Peyer's patch (tissue), 4 donors: ENCODE measurements around the gene RASSF8. TPM values are rescaled to one million over a fixed set of nuclear protein-coding genes. Genes with fewer than 3 reads are reported as not detected.

Source experiments
- DNase-seq, 3 donors: peaks; one replicate each; pipeline ENCODE4 v3.0.0-alpha.2; 2017 to 2019
- H3K27ac ChIP-seq, 4 donors: fragments of 200-600 bp; sonication (generic); one replicate each; pipeline ENCODE4 v1.5.1; 2016 to 2019
- H3K27me3 ChIP-seq, 2 donors: fragments of 200-600 bp; sonication (generic); one replicate each; pipeline ENCODE4 v1.5.1; 2019
- H3K36me3 ChIP-seq, 3 donors: fragments of 200-600 bp; sonication (generic); one replicate each; pipeline ENCODE4 v1.5.1; 2016 to 2019
- H3K4me1 ChIP-seq, 4 donors: fragments of 200-600 bp; sonication (generic); one replicate each; pipeline ENCODE4 v1.5.1; 2016 to 2019
- H3K4me3 ChIP-seq, 4 donors: fragments of 200-600 bp; sonication (generic); 1 replicate in 3 of 4; 2 replicates in 1 of 4; pipeline ENCODE4 v1.5.1; 2016 to 2019; ENCODE audit warnings: mild to moderate bottlenecking in 1 of 4
- H3K9me3 ChIP-seq, 4 donors: fragments of 200-600 bp; sonication (generic); one replicate each; pipeline ENCODE4 v1.5.1; 2016 to 2019; ENCODE audit warnings: mild to moderate bottlenecking in 1 of 4
- CTCF ChIP-seq, 6 experiments: fragments of 450-650 bp in 4 of 6; fragments of 200-600 bp in 2 of 6; sonication (generic) in 1 of 6; IDR thresholded peaks; one replicate each; pipeline ENCODE4 v1.5.1; 2017 to 2019; ENCODE audit warnings: antibody characterized with exemption in 6 of 6, mild to moderate bottlenecking in 3 of 6, moderate library complexity in 1 of 6
- POLR2A ChIP-seq, 2 donors: fragments of 450-650 bp; IDR thresholded peaks; one replicate each; pipeline ENCODE4 v1.5.1; 2017; ENCODE audit warnings: antibody characterized with exemption in 2 of 2, mild to moderate bottlenecking in 2 of 2, moderate library complexity in 2 of 2
- total RNA-seq, 4 donors: library from RNA; depleted of rRNA; stranded (reverse); fragments of >200 nt; gene quantifications; one replicate each; pipeline ENCODE4 v1.1.0, GENCODE V29; 2016

Gene RASSF8
- total RNA-seq, 4 donors from 2014 or later, result 1.2 to 56.9 (median 12.0) TPM

- TF ChIP-seq CTCF (IDR thresholded peaks at IDR 0.05) (no peak), POLR2A (IDR thresholded peaks at IDR 0.05) (no peak)
- DNase-seq, result no peak
- no peaks in the 10 kb centered on the region for H3K9me3 ChIP-seq
- H3K4me3 ChIP-seq, result no peak overlapping the region
- H3K36me3 ChIP-seq, result no peaks in the 10 kb centered on the region
- no peaks in the 10 kb centered on the region for H3K27me3 ChIP-seq
- H3K4me1 ChIP-seq, result no peaks in the 10 kb centered on the region
- no peak overlapping the region for H3K27ac ChIP-seq
These were observed 21.1 kb downstream of the RASSF8 start for GRCh38 chr12:25979563-25979962.

- Histone ChIP-seq H3K36me3 (no peaks in the 10 kb centered on the region), H3K27ac (no peak overlapping the region), H3K27me3 (no peaks in the 10 kb centered on the region), H3K4me1 (no peaks in the 10 kb centered on the region), H3K9me3 (no peaks in the 10 kb centered on the region), H3K4me3 (no peak overlapping the region)
- no peak for TF ChIP-seq POLR2A (IDR thresholded peaks at IDR 0.05)
- no peak for TF ChIP-seq CTCF (IDR thresholded peaks at IDR 0.05)
- DNase-seq, result no peak
These were observed 21.6 kb downstream of the RASSF8 start for GRCh38 chr12:25980035-25980434.

- Histone ChIP-seq H3K36me3 (no peaks in the 10 kb centered on the region), H3K27me3 (no peaks in the 10 kb centered on the region), H3K4me3 (no peak overlapping the region), H3K27ac (no peak overlapping the region), H3K4me1 (no peaks in the 10 kb centered on the region), H3K9me3 (no peaks in the 10 kb centered on the region)
- DNase-seq, result no peak
- no peak for TF ChIP-seq POLR2A (IDR thresholded peaks at IDR 0.05)
- TF ChIP-seq CTCF (IDR thresholded peaks at IDR 0.05), result no peak
These were observed 23.1 kb downstream of the RASSF8 start for GRCh38 chr12:25981597-25981996.

GRCh38 chr12:25982416-25982815 is 23.9 kb downstream of the RASSF8 start:
- Histone ChIP-seq H3K36me3 (no peaks in the 10 kb centered on the region), H3K27me3 (no peaks in the 10 kb centered on the region), H3K9me3 (no peaks in the 10 kb centered on the region), H3K4me1 (no peaks in the 10 kb centered on the region), H3K27ac (no peak overlapping the region), H3K4me3 (no peak overlapping the region)
- no peak for DNase-seq
- no peak for TF ChIP-seq POLR2A (IDR thresholded peaks at IDR 0.05)
- no peak for TF ChIP-seq CTCF (IDR thresholded peaks at IDR 0.05)

GRCh38 chr12:25983625-25984024 is 25.1 kb downstream of the RASSF8 start:
- TF ChIP-seq POLR2A (IDR thresholded peaks at IDR 0.05) (no peak), CTCF (IDR thresholded peaks at IDR 0.05) (no peak)
- no peaks in the 10 kb centered on the region for H3K27me3 ChIP-seq
- H3K4me1 ChIP-seq, result no peaks in the 10 kb centered on the region
- H3K36me3 ChIP-seq, result no peaks in the 10 kb centered on the region
- no peak overlapping the region for H3K4me3 ChIP-seq
- no peaks in the 10 kb centered on the region for H3K9me3 ChIP-seq
- DNase-seq, result no peak
- no peak overlapping the region for H3K27ac ChIP-seq

- H3K27me3 ChIP-seq, result no peaks in the 10 kb centered on the region
- H3K36me3 ChIP-seq, result no peaks in the 10 kb centered on the region
- H3K4me1 ChIP-seq, result no peaks in the 10 kb centered on the region
- DNase-seq, result no peak
- no peaks in the 10 kb centered on the region for H3K9me3 ChIP-seq
- H3K4me3 ChIP-seq, result no peak overlapping the region
- TF ChIP-seq POLR2A (IDR thresholded peaks at IDR 0.05) (no peak), CTCF (IDR thresholded peaks at IDR 0.05) (no peak)
- no peak overlapping the region for H3K27ac ChIP-seq
These were observed 26.3 kb downstream of the RASSF8 start for GRCh38 chr12:25984759-25985158.
